NCI-H82 treated with DMSO at 0.1 percent for 48 hours (cell line): Measurements from ENCODE around the gene AKAP9.
"Not testable (repeated sequence)": the region's sequence is repeated elsewhere in the genome, so short reads cannot be mapped to it uniquely, and the experiment has no call there.

ENCODE experiments used
- DNase-seq: peaks from one replicate; lab custom pipeline; 2025; ENCODE audit not compliant: unreplicated experiment; lab: John Stamatoyannopoulos, UW

The AKAP9 gene

GRCh38 chr7:92131764-92132330 is 191.2 kb downstream of the AKAP9 start:
- no peak for DNase-seq

GRCh38 chr7:92133133-92133736 is 192.6 kb downstream of the AKAP9 start:
- no peak for DNase-seq

- DNase-seq: peak; percentile 75
These were observed 193.1 kb downstream of the AKAP9 start for GRCh38 chr7:92133737-92134270.

- DNase-seq: peak; percentile 79
These were observed 193.8 kb downstream of the AKAP9 start, which contains the start of gene CYP51A1 for GRCh38 chr7:92134271-92135051. Gene CYP51A1, minus strand, starts transcription at chr7:92134477. Its CDS starts 113 bp downstream, at chr7:92134364.

- DNase-seq: peak; percentile 26
These were observed 194.6 kb downstream of the AKAP9 start for GRCh38 chr7:92135052-92135889.

GRCh38 chr7:92137557-92137956 is 196.9 kb downstream of the AKAP9 start:
- no peak for DNase-seq

GRCh38 chr7:92141161-92141560 is 200.5 kb downstream of the AKAP9 start:
- no peak for DNase-seq

GRCh38 chr7:92142791-92143190 is 202.1 kb downstream of the AKAP9 start:
- not testable (repeated sequence) for DNase-seq

GRCh38 chr7:92143192-92143880 is 202.7 kb downstream of the AKAP9 start:
- not testable (repeated sequence) for DNase-seq

GRCh38 chr7:92149736-92150239 is 209.1 kb downstream of the AKAP9 start:
- no peak for DNase-seq

GRCh38 chr7:92150450-92151017 is 209.9 kb downstream of the AKAP9 start:
- DNase-seq: no peak

- no peak for DNase-seq
These were observed 214.6 kb downstream of the AKAP9 start for GRCh38 chr7:92155108-92155739.

- DNase-seq: peak; percentile 44
These were observed 216.3 kb downstream of the AKAP9 start for GRCh38 chr7:92156990-92157389.

- no peak for DNase-seq
These were observed 218.3 kb downstream of the AKAP9 start for GRCh38 chr7:92158660-92159575.
